AG04450 (cell line): ENCODE data around the gene EVL. TPM values are rescaled to one million over a fixed set of nuclear protein-coding genes. Genes with fewer than 3 reads are reported as not detected.

Experiments used
- CTCF ChIA-PET: fragments of 300-600, 350-600 bp; formaldehyde crosslinking; extraction: SDS; loops from one replicate; lab custom pipeline; 2022; ENCODE audit warnings: antibody characterized with exemption, inconsistent platforms; lab: Charles Lee
- POLR2A ChIA-PET: fragments of 350-600 bp; formaldehyde crosslinking; extraction: SDS; loops from one replicate; lab custom pipeline; 2021; ENCODE audit warnings: antibody characterized with exemption, inconsistent platforms; lab: Yijun Ruan, JAX
- DNase-seq: peaks from one replicate; pipeline ENCODE4 v3.0.0-alpha.2; 2011; ENCODE audit warnings: low read depth, low spot score
- H3K27ac ChIP-seq: one replicate; pipeline ENCODE4 v1.5.1; 2012; ENCODE audit warnings: low read depth, low read length, control low read depth
- H3K27me3 ChIP-seq: one replicate; pipeline ENCODE4 v1.6.0; 2012; ENCODE audit warnings: low read length; ENCODE audit not compliant: control insufficient read depth, insufficient read depth
- H3K4me3 ChIP-seq: 2 replicates; pipeline ENCODE4 v1.5.1; 2011; ENCODE audit warnings: mild to moderate bottlenecking, low read depth, low read length, control low read depth
- H3K9me3 ChIP-seq: 2 replicates; pipeline ENCODE4 v1.5.1; 2012; ENCODE audit warnings: low read length; ENCODE audit not compliant: control insufficient read depth, insufficient read depth
- polyA plus RNA-seq: library from polyadenylated mRNA; depleted of rRNA; stranded (reverse); fragments of >200 nt; gene quantifications from 2 replicates; pipeline ENCODE4 v1.2.3, GENCODE V29; 2011
- TF ChIP-seq, protein P1 (sequence below): IDR thresholded peaks from 2 replicates; pipeline ENCODE4 v1.5.1; 2011; ENCODE audit warnings: low read depth, low read length, control low read depth, inconsistent platforms

The EVL gene
- polyA plus RNA-seq, 1 experiment, result 36.5 TPM

DNA sequence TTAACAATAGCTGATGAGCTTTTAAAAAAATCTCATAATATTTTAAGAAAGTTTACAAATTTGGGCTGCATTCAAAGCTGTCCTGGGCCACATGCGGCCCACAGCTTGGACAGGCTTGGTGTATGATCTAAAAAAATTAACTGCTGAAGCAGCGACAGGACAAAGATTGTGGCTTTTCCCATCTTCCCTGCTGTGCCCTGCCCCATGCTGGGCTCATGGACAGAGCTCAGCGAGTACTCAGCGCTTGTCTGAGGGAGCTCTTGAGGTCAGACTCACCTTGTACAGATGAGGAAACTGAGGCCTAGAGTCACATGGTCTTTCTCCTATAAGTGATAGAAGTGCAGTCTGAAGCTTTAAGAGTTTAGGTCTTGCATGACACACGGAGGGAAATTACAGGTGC, 15.0 kb downstream of the EVL start:
- CTCF ChIA-PET, result interaction anchor here (0.7 kb wide), 1 partner anchor 112 kb away, joined by 3 read pairs; no protein-coding TSS in a partner anchor
- POLR2A ChIA-PET, result no interaction called here
- DNase-seq, result no peak
- no peaks in the 10 kb centered on the region for H3K27me3 ChIP-seq
- no peaks in the 10 kb centered on the region for H3K9me3 ChIP-seq
- TF ChIP-seq, protein P1, sequence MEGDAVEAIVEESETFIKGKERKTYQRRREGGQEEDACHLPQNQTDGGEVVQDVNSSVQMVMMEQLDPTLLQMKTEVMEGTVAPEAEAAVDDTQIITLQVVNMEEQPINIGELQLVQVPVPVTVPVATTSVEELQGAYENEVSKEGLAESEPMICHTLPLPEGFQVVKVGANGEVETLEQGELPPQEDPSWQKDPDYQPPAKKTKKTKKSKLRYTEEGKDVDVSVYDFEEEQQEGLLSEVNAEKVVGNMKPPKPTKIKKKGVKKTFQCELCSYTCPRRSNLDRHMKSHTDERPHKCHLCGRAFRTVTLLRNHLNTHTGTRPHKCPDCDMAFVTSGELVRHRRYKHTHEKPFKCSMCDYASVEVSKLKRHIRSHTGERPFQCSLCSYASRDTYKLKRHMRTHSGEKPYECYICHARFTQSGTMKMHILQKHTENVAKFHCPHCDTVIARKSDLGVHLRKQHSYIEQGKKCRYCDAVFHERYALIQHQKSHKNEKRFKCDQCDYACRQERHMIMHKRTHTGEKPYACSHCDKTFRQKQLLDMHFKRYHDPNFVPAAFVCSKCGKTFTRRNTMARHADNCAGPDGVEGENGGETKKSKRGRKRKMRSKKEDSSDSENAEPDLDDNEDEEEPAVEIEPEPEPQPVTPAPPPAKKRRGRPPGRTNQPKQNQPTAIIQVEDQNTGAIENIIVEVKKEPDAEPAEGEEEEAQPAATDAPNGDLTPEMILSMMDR, result no peak
- H3K27ac ChIP-seq, result no peak overlapping the region
- H3K4me3 ChIP-seq, result no peak overlapping the region

DNA sequence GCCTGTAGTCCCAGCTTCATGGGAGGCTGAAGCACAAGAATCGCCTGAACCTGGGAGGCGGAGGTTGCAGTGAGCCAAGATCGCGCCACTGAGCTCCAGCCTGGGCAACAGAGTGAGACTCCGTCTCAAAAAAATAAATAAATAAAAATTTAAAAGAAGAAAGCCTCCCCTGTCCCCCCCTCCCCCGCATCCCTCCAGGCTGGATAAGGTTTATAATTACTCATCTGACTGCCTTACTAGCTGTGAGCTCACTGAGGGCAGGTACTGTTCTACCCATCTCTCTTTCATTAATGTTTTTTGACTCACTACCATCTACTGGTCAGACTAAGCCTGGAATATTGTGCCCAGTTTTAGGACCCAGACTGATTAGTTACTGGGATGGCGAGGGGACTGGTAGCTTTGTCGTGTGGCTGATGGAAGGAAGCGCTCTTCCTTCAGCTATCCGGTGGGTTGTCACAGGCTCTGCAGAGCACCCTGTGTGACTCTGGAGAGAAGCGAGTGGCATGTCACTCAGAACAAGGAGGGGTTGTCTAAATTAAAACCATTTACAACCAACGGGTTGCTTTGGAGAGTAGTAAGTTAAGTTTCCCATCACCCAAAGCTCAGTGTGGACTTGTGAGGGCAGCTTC, 16.9 kb downstream of the EVL start:
- Histone ChIP-seq H3K27ac (no peak overlapping the region), H3K4me3 (no peak overlapping the region), H3K9me3 (no peaks in the 10 kb centered on the region), H3K27me3 (no peaks in the 10 kb centered on the region)
- TF ChIP-seq, protein P1, result no peak
- CTCF ChIA-PET, result interaction anchor here (1.0 to 3.1 kb wide), 2 partner anchors 26 to 100 kb away, joined by 3 to 13 read pairs; no protein-coding TSS in a partner anchor
- no peak for DNase-seq
- POLR2A ChIA-PET, result no interaction called here

DNA sequence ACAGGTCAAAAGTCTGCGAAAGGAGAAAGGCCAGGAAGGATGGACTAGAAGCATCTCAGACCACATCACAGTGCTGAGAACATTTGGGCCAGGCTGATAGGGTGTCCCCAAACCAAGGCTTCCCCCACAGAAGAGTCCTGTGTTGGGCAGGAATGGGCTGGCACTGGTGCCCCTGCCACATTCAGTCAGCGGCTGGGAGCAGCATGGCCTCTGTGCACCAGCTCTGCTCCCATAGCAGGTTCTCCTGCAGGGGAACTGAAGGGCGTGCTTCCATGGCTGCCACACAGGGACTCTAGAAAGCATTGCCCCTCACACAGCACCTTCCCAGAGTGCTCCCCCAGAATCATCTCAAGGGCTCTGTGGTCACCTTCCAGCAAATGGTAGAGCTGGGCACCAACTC, 17.5 kb downstream of the EVL start:
- CTCF ChIA-PET, result interaction anchor here (1.0 to 3.1 kb wide), 2 partner anchors 25 to 101 kb away, joined by 3 to 13 read pairs; no protein-coding TSS in a partner anchor

DNA sequence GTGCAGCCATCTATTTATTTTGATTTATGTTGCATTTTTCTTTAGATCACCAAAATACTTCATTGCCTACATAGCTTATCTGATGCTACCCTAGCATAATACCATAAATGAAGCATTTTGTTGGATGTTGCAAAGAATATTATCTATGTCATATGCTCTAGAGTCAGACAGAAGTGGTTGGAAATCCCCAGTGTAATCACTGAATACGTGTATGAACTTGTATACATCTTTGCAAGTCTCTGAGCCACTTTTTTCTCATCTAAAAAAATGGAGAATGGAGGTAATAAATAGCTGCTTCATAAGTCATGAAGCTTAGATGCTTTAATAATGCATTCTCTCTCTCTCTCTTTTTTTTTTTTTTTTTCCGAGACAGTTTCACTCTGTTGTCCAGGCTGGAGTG, 18.5 kb downstream of the EVL start:
- H3K4me3 ChIP-seq, result no peak overlapping the region
- H3K27ac ChIP-seq, result no peak overlapping the region
- ChIA-PET CTCF (interaction anchor here (3.1 kb wide), 1 partner anchor 24 kb away, joined by 13 read pairs; no protein-coding TSS in a partner anchor), POLR2A (no interaction called here)
- no peak for DNase-seq
- no peaks in the 10 kb centered on the region for H3K27me3 ChIP-seq
- H3K9me3 ChIP-seq, result no peaks in the 10 kb centered on the region
- TF ChIP-seq, protein P1, result no peak

More for the DNA sequence above, 17.5 kb downstream of the EVL start:
- no peaks in the 10 kb centered on the region for H3K27me3 ChIP-seq
- H3K4me3 ChIP-seq, result no peak overlapping the region
- H3K9me3 ChIP-seq, result no peaks in the 10 kb centered on the region
- TF ChIP-seq, protein P1, result no peak
- DNase-seq, result no peak
- no peak overlapping the region for H3K27ac ChIP-seq
- POLR2A ChIA-PET, result no interaction called here

DNA sequence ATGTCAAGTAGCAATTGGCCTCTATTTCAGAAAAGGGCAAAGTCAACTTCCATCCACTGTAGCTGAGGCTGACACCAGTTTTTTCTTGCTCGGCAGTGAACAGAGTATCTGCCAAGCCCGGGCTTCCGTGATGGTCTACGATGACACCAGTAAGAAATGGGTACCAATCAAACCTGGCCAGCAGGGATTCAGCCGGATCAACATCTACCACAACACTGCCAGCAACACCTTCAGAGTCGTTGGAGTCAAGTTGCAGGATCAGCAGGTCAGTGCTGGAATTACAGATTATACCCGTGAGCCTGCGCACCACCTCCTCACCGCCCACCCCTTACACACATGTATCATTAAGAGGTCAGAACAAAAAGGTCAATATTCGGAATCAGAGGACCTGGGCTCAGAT, 19.4 kb downstream of the EVL start:
- H3K27me3 ChIP-seq, result no peaks in the 10 kb centered on the region
- H3K4me3 ChIP-seq, result no peak overlapping the region
- ChIA-PET POLR2A (no interaction called here), CTCF (interaction anchor here (3.1 kb wide), 1 partner anchor 23 kb away, joined by 13 read pairs; no protein-coding TSS in a partner anchor)
- no peak overlapping the region for H3K27ac ChIP-seq
- no peak for DNase-seq
- H3K9me3 ChIP-seq, result no peaks in the 10 kb centered on the region
- TF ChIP-seq, protein P1, result no peak
